ENCODE measurements around the gene NCBP3.

NCBP3 gene

DNA sequence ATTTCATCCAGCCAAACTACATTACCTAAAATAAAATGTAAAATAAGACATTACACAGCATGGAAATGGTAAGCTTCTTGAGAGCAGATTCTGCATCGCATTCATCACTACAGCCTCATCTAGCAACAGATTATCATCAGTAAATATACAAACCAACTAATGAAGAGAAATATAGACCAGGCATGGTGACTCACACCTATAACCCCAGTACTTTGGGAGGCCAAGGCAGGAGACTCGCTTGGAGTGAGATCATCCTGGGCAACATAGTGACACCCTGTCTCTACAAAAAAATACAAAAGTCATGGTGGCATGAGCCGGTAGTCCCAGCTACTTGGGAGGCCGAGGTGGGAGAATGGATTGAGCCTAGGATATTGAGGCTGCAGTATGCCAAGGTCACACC lies 19.9 kb downstream of the NCBP3 start:
- TF ChIP-seq SCRT2 (tag by site-specific recombination; IDR thresholded peaks at IDR 0.05) (0 out of 2 replicates have a peak, but pooled peaks have one; percentile 25), ZNF664 (tag by site-specific recombination; IDR thresholded peaks at IDR 0.05) (no peak)
- CTCF ChIA-PET = interaction anchor here (0.7 to 7.5 kb wide), 12 partner anchors 8 to 178 kb away, joined by 3 to 172 read pairs (median 8); partner anchors contain the start of gene NCBP3
- Histone ChIP-seq H3K4me1 (ENCODE audit: control insufficient read depth, insufficient read depth, low read length) (no peaks in the 10 kb centered on the region), H3K27ac (ENCODE audit: extremely low read depth, low read depth, low read length) (no peak overlapping the region), H3K36me3 (ENCODE audit: control insufficient read depth in 2 of 2, insufficient read depth in 1 of 2, low read length in 2 of 2) (peaks cover 77 to 82% of the 10 kb centered on the region in 2 experiments), H3K9me3 (ENCODE audit: control insufficient read depth, insufficient read depth, low read depth, low read length) (no peaks in the 10 kb centered on the region), H3K4me3 (ENCODE audit: low read depth, low read length) (no peak overlapping the region)
- POLR2A ChIA-PET = interaction anchor here (0.7 kb wide), 1 partner anchor 20 kb away, joined by 3 read pairs; no protein-coding TSS in a partner anchor

DNA sequence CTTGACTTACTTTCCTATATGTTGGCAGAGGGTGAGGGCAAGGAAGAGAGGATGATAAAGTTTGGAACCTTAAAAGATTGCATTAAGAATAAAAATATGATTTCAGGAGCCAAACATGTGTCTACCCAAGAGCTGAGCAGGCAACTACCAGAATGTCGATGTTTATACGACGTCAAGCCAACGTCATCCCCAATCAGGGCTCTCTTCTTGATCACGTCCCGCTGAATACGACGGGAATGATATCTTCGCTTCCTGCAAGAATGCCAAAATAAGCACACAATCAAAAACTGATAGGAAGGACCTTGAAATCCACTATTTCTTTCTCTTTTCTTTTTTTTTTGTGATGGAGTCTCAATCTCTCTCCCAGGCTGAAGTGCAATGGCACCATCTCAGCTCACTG lies 24.9 kb downstream of the NCBP3 start:
- peaks cover 91 to 94% of the 10 kb centered on the region in 2 experiments for H3K36me3 ChIP-seq (ENCODE audit: control insufficient read depth in 2 of 2, insufficient read depth in 1 of 2, low read length in 2 of 2)
- POLR2A ChIA-PET = interaction anchor here (0.7 kb wide), 2 partner anchors 185 to 196 kb away, joined by 3 read pairs; partner anchors contain the start of gene SHPK
- H3K4me1 ChIP-seq (ENCODE audit: control insufficient read depth, insufficient read depth, low read length) = no peaks in the 10 kb centered on the region
- CTCF ChIA-PET = interaction anchor here (0.6 to 0.7 kb wide), 4 partner anchors 8 to 24 kb away, joined by 3 to 5 read pairs (median 3); no protein-coding TSS in a partner anchor
- no peaks in the 10 kb centered on the region for H3K9me3 ChIP-seq (ENCODE audit: control insufficient read depth, insufficient read depth, low read depth, low read length)
- TF ChIP-seq MEIS1 (CRISPR knock-in tag; IDR thresholded peaks at IDR 0.05; ENCODE audit: borderline replicate concordance) = no peak
- TF ChIP-seq, protein P1, sequence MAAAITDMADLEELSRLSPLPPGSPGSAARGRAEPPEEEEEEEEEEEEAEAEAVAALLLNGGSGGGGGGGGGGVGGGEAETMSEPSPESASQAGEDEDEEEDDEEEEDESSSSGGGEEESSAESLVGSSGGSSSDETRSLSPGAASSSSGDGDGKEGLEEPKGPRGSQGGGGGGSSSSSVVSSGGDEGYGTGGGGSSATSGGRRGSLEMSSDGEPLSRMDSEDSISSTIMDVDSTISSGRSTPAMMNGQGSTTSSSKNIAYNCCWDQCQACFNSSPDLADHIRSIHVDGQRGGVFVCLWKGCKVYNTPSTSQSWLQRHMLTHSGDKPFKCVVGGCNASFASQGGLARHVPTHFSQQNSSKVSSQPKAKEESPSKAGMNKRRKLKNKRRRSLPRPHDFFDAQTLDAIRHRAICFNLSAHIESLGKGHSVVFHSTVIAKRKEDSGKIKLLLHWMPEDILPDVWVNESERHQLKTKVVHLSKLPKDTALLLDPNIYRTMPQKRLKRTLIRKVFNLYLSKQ (tag by site-specific recombination; IDR thresholded peaks at IDR 0.05; ENCODE audit: borderline replicate concordance) = no peak
- no peak for TF ChIP-seq ZNF670 (tag by site-specific recombination; IDR thresholded peaks at IDR 0.05; ENCODE audit: low read depth)
- no peak for TF ChIP-seq HOXA7 (CRISPR knock-in tag; IDR thresholded peaks at IDR 0.05; ENCODE audit: borderline replicate concordance)
- H3K27ac ChIP-seq (ENCODE audit: extremely low read depth, low read depth, low read length) = no peak overlapping the region
- H3K4me3 ChIP-seq (ENCODE audit: low read depth, low read length) = no peak overlapping the region

DNA sequence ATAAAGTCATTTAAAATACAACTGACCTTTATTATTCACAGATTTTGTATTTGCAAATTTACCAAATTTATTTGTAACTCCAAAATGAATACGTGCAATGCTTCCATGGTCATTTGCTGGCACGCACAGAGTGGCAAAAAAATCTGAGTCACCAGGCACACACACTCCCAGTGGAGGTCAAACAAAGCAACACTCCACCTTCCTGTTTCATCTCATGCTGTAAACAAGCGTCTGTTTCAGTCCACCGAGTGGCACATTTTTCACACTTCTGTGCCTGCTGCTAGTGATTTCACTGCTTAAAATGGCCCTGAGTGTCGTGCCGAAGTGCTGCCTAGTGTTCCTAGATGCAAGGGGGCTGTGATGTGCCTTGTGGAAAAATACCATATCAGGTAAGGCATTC lies 27.3 kb downstream of the NCBP3 start:
- no peak overlapping the region for H3K27ac ChIP-seq (ENCODE audit: extremely low read depth, low read depth, low read length)
- POLR2A ChIA-PET = no interaction called here
- TF ChIP-seq ZNF501 (tag by site-specific recombination; IDR thresholded peaks at IDR 0.05) (no peak), ZNF202 (tag by site-specific recombination; IDR thresholded peaks at IDR 0.05; ENCODE audit: borderline replicate concordance) (no peak), ZNF223 (tag by site-specific recombination; IDR thresholded peaks at IDR 0.05) (no peak), ZNF610 (tag by site-specific recombination; IDR thresholded peaks at IDR 0.05; ENCODE audit: borderline replicate concordance) (no peak), OVOL3 (tag by site-specific recombination; IDR thresholded peaks at IDR 0.05) (no peak)
- TF ChIP-seq, protein P2, sequence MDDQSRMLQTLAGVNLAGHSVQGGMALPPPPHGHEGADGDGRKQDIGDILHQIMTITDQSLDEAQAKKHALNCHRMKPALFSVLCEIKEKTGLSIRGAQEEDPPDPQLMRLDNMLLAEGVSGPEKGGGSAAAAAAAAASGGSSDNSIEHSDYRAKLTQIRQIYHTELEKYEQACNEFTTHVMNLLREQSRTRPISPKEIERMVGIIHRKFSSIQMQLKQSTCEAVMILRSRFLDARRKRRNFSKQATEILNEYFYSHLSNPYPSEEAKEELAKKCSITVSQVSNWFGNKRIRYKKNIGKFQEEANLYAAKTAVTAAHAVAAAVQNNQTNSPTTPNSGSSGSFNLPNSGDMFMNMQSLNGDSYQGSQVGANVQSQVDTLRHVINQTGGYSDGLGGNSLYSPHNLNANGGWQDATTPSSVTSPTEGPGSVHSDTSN (CRISPR knock-in tag; IDR thresholded peaks at IDR 0.05) = no peak
- H3K9me3 ChIP-seq (ENCODE audit: control insufficient read depth, insufficient read depth, low read depth, low read length) = no peaks in the 10 kb centered on the region
- peaks cover 86 to 94% of the 10 kb centered on the region in 2 experiments for H3K36me3 ChIP-seq (ENCODE audit: control insufficient read depth in 2 of 2, insufficient read depth in 1 of 2, low read length in 2 of 2)
- CTCF ChIA-PET = interaction anchor here (0.8 to 3.5 kb wide), 3 partner anchors 9 to 81 kb away, joined by 3 to 37 read pairs (median 23); no protein-coding TSS in a partner anchor
- no peaks in the 10 kb centered on the region for H3K4me1 ChIP-seq (ENCODE audit: control insufficient read depth, insufficient read depth, low read length)
- no peak overlapping the region for H3K4me3 ChIP-seq (ENCODE audit: low read depth, low read length)

DNA sequence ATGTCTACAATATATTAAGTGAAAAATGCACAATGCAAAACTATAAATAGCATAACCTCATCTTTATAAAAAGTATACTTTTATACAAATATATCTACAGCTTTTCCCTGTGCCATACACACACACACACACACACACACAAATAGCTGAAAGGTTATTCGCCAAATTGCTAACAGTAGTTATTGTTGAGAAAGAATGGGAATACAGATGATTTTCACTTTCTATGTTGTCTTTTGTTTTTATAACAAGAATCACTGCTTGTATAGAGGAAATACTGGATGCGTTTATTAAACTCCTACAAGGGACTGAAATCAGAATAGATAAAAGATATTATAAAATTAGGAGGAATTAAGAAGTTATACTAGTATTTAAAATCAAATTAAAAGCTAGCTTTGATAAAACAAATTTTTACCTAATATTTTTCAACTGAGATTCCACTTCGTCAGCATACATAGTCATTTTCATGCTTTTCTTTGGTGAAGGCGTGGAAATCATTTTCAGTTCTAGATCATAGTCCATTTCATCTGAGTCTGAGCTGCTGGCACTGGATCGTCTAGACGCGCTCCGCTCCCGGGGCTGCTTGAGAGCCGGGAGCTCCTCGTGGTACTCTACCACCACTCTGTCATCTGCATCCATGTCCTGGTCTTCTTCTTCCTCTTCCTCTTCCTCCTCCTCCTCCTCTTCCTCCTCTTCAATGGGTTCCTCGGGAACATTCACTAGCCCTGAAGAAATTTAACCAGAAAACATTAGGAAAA lies 28.0 kb downstream of the NCBP3 start:
- no peaks in the 10 kb centered on the region for H3K4me1 ChIP-seq (ENCODE audit: control insufficient read depth, insufficient read depth, low read length)
- ChIA-PET POLR2A (no interaction called here), CTCF (interaction anchor here (0.6 to 3.5 kb wide), 7 partner anchors 9 to 89 kb away, joined by 3 to 37 read pairs (median 3); no protein-coding TSS in a partner anchor)
- peaks cover 83 to 97% of the 10 kb centered on the region in 2 experiments for H3K36me3 ChIP-seq (ENCODE audit: control insufficient read depth in 2 of 2, insufficient read depth in 1 of 2, low read length in 2 of 2)
- no peaks in the 10 kb centered on the region for H3K9me3 ChIP-seq (ENCODE audit: control insufficient read depth, insufficient read depth, low read depth, low read length)
- TF ChIP-seq, protein P3, sequence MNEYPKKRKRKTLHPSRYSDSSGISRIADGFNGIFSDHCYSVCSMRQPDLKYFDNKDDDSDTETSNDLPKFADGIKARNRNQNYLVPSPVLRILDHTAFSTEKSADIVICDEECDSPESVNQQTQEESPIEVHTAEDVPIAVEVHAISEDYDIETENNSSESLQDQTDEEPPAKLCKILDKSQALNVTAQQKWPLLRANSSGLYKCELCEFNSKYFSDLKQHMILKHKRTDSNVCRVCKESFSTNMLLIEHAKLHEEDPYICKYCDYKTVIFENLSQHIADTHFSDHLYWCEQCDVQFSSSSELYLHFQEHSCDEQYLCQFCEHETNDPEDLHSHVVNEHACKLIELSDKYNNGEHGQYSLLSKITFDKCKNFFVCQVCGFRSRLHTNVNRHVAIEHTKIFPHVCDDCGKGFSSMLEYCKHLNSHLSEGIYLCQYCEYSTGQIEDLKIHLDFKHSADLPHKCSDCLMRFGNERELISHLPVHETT (tag by site-specific recombination; IDR thresholded peaks at IDR 0.05) = no peak
- TF ChIP-seq SETDB1 (IDR thresholded peaks at IDR 0.05; ENCODE audit: insufficient read length, low read length) (no peak), ZFHX2 (tag by site-specific recombination; conservative IDR thresholded peaks at IDR 0.05) (no peak), GLI2 (tag by site-specific recombination; IDR thresholded peaks at IDR 0.05; ENCODE audit: borderline replicate concordance, low read depth) (no peak)
- TF ChIP-seq, protein P4, sequence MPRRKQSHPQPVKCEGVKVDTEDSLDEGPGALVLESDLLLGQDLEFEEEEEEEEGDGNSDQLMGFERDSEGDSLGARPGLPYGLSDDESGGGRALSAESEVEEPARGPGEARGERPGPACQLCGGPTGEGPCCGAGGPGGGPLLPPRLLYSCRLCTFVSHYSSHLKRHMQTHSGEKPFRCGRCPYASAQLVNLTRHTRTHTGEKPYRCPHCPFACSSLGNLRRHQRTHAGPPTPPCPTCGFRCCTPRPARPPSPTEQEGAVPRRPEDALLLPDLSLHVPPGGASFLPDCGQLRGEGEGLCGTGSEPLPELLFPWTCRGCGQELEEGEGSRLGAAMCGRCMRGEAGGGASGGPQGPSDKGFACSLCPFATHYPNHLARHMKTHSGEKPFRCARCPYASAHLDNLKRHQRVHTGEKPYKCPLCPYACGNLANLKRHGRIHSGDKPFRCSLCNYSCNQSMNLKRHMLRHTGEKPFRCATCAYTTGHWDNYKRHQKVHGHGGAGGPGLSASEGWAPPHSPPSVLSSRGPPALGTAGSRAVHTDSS (tag by site-specific recombination; IDR thresholded peaks at IDR 0.05) = peak; percentile 90
- H3K27ac ChIP-seq (ENCODE audit: extremely low read depth, low read depth, low read length) = no peak overlapping the region
- H3K4me3 ChIP-seq (ENCODE audit: low read depth, low read length) = no peak overlapping the region

All from HEK293 (cell line).